GM19395 (cell line): ENCODE measurements around the gene RELL1.
A peak's percentile ranks its signal among the peaks of the same experiment; 100 is the strongest.
"Not testable (repeated sequence)": the region's sequence is repeated elsewhere in the genome, so short reads cannot be mapped to it uniquely, and the experiment has no call there.

Source experiments
- ATAC-seq: cut with Tn5 transposase; IDR thresholded peaks from one replicate; pipeline ENCODE4 v1.9.1; 2021; ENCODE audit warnings: mild to moderate bottlenecking, moderate library complexity; ENCODE audit not compliant: unreplicated experiment

RELL1 gene

DNA sequence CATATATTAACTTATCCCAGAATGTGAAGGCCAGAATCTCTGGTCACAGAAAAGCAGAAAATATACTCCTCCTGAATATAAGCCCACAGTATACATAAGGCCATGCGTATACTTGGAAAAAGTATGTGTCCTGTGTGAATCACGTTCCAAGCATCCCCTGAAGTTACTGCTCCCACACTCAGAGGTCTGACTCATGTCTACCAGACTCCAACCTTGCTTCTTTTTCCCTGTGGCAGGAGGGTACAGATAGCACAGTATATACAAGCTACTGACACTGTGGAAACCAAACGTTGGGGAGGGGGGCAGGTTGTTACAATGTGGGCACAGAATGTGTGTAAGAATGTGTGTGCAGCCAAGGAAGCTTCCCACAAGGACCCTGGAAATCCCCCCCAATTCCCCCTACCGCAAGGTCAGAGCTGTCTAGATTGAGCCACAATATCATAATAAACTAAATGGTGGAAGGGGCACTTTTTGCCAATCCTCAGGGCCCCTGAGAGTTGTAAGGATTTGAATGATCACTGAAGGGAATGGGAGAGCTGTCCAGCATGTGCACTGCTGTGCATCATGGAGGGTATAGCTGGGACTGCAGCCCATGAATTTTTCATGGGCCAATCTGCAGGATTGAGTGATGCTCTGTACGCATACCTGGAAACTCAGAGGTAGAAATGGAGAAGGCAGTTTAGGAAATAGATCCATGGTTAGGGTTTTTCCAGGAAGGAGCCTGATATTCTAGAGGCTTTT, 7.4 kb upstream of the RELL1 start:
- no peak for ATAC-seq

DNA sequence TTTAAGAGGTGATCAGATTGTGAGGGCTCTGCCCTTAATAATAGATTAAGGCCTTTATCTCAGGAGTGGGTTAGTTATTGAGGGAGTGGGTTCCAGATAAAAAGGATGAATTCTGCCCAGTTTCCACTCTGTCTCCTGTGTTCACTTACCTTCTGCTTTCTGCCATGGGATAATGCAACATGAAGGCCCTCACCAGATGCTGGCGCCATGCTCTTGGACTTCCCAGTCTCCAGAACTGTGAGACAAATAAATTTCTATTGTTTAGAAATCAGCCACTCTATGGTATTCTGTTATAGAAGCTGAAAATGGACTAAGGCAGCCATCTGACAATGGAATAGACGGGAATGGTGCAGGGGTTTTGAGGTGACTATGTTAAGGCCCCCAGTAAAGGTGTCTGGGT, 6.9 kb upstream of the RELL1 start:
- no peak for ATAC-seq

DNA sequence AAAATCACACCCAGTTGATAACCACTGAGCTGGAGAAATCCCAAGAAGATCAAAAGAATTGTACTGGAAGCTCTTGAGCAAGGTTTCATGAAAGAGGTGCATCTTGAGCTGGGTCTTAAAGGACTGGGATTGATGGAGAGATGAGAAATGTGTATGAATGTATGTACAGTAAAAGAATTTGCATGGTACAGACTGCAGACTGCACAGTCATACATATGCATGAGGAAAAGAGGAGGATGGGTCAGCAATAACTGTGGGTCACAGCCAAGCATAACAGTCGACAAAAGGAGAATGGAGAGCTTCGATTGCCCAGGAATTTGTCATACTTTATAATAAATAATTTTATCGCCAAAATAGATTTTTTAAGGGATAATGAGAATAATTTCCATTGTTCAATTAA, 4.8 kb upstream of the RELL1 start:
- no peak for ATAC-seq

DNA sequence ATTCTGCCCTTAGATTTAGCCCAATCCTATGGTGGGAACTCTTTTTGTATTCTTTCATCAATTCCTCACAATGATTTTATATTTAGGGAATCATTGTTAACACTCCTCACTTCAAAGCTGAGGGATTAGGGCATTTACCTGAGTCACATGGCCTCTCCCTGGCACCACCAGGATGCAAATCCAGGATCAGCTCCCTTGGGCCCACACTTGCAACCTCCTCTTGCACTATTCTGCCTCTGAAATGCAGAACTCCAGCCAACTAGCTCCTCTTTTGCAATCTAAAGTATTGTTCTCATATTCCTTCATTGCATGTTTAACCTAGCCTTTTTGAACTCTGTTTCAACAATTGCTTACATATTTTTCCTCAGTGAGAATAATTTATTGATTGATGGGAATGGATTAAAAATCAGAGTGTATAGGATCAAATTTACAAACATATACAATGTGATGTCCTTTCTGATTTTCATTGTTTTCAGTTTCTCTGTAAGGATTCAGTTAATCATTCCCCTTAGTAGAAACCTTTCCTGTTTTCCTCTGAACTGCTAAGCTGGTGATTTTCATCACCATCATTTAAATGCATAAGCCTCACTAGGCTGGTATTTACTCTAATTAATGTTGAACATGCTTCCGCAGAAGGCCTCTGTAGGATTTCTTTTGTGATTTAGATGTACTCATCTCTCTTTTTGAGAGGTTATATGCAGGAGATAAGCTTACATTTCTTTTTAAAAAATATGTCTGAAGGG, 3.3 kb upstream of the RELL1 start:
- no peak for ATAC-seq

DNA sequence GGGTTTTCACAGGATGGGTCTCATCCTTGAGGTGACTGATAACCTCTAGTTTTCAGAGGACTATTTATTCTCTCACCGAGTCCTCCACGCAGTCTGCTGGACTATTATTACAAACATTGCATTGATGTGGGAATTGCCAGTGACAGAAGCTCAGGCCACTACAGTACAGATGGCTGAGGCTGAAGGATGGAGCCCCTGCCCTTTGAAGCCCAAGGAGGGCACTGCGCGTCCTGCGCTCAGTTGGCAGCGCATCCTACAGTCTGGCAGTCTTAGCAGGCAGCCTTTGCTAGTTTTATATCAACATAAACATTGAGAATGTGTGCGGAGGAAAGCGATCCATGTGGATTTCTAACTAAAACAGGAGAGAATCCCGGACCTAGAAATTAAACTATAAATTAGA, 1.5 kb upstream of the RELL1 start:
- ATAC-seq: no peak

DNA sequence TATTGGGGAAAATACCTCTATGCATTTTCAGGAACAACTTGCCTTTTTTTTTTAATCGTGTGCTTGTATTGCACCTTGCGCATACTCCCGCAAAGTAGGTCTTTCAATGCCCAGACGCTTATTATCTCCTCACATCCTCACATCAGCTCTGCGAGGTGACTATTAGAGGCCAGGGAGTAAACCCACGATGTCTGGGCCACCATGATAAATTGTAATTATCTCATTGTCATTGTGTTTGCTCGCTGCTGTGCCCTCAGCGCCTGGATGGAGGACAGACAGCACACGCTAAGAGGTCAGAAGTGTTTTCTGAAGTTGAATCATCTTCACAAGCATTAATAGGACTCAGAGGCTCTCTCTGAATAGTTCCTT, 1.0 kb upstream of the RELL1 start:
- no peak for ATAC-seq

DNA sequence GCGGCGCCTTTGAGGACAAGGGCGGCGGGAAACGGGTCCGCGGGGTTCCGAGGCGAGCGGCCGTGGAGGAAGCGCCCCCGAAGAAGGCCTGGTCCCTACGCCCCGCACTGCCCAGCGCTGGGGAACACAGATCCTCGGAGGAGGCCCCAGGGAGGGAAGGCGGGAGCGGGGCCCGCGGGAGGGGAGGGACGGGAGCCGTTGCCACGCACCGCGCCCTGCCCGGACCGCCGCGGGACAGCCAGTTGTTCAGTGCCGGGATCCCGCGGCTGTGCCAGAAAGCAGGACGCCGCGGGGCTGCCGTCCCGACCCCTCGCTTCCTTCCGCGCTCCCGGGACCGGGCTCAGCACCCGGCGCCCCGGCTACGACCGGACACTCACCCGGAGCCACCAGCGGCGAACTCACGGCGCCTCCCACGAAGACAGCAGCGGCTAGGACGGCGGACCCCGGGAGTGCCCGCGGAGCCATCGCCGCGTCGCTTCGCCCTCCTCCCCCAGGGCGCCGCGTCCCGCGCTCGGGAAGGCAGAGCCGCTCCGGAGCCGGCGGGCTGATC, 278 bp downstream of the RELL1 start:
- peak; percentile 19 for ATAC-seq

DNA sequence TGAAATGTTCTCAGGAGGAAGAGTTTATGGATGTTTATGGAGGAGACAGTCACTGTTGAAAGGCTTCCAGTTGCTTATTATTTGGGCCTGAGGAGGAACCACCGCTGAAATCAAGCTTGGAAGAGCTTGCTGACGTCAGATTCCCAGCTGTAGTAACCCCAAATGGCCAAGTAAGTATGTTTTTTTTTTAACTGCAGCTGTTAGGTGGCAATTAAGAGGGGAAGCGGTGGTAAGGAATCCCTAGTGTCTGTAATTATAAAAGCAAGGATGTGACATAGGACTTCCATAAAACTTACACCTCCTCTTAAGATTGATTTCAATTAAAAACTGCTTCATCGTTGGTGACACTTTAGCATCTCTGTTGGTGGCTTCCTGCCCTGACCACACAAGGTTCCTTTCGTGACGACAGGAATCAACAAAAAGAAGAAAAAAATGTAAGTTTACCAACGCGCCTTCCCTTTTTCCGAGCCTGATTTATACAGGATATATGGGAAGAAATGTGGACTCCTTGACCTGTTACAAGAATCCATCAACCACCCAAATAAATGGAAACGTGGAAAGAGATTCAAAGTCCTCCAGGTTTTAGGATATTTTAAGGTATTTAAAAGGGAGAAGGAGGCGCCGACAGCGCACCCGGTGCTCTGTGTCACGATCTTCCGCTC, 884 bp downstream of the RELL1 start:
- no peak for ATAC-seq

DNA sequence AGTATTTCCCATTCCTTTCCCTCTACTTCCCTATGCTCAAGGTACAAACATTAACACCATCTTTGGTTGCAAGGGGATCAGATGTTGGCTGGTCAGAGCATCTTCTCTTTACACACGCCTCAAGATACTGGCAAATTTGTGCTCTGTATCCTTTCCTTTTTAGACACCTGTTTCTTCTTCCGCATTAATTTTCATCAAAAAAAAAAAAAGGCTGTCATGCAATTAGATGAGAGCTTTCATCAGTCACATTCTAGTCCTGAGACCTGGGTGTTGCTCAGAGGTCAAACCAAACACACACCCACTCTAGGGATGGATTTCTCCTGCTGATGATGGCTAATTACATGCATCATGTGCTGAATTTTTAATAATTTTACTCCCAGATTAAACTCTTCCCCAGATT, 2.0 kb downstream of the RELL1 start:
- ATAC-seq: no peak

DNA sequence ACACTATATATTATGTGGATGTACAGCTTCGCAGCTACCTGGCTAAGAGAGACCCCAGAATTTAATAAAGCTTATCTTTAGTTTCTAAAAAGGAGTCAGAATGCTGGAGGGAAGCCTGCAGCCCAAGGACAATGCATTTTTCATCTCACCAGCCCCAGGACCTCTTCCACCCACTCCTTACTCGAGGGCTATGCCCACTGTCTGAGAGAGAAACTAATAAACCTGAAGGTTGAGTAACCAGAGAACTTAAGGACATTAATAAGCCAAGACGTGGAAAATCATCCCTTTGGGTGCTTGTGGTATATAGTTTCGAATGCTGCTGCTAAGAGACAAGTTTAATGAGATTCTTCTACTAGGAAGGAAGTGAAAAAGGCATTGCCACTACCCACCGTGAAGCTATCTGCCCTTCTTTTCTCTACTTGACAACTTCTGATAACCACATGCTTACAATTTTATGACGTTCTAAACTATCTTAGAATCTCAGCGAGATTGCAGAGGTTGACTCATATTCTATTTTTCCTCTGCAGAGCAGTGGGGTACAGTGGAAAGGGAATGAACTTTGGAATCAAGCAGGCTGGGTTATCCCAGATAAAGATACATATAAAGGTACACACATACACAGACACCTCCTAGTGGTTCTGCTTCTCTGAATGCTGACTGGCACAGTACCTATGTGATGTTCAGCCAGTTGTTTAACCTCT, 3.3 kb downstream of the RELL1 start:
- ATAC-seq: peak; percentile 28

DNA sequence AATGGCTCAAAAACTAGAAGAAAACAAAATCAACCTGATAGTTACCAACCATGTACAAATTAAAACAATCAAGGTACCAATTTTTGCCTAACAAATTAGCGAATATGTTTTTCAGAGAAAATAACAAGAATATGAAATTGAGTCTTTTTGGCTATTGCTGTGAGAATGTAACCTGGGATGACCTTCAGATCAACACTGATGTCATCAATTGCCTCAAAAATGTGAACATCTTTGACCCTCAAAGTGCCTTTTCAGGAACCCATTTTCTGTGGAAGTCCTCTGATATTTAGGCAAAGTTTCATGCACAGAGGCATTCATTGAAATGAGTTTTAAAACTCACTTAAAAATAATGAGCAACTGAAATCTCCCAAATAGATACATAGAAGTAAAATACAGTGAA, 6.1 kb downstream of the RELL1 start:
- ATAC-seq: no peak

DNA sequence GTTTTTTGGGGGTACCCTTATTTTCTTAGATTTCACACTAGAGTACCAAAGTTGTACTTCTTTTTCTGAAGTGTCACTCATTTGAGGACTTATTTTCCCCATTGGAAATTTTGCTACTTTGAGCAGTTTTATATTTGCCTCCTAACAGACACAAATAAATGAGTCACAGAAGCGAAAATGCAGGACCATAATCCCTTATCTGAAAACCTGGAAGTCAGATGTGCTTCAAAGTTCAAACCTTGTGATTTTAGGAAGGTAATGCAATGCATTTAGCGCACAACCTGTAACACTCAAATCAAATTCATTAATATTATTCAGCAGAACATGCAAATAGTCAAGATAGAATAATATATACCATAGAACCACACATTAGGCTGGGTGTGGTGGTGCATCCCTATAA, 6.9 kb downstream of the RELL1 start:
- ATAC-seq: no peak

DNA sequence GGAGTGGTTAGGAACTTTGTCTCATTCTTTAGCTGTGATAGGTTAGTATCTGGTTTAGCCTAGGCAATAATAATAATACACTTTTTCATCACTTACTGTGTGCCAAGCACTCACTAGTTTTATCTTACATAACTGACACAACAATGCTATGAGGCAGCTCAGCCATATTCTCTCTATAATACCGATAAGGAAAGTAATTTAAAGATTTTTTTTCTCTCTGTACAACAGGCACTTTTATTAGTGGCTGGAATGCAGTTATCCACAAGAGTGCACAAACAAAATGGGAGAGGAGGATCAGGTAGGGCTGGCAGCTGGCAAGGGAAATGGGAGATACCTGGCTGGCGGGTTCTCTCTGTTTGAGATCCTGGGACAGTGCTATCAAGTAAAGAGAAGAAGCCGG, 7.6 kb downstream of the RELL1 start:
- no peak for ATAC-seq

DNA sequence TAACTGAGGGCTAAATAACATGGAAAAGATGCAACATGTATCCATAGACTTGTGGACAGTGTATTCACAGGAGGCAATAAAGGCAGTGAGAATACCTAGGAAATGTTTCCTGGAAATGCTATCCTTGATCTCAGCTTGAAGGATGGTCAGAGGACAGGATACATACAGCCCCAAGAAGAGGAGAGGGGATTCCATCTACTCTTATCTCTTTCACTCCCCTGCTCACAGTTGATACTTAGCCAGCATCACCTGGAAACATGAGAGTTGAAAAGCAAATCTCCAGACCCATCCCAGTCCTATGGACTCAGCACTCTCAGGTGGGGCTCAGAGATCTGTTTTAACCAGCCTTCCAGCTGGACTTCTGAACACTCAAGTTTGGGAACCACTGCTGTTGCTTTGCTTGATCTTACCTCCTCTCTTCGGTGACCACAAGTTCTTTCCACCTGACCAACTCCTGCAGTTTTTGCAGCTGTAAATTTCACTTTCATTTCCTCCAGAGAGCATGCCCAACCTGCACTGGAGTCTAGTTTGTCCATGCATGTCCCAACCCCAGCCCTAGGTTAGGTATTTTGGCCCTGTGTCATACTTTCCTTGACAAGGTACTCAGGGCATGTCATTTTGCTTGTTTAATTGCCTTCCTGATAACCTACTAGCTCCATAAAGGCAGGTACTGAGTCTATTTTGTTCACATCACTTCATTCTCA, 10.4 kb downstream of the RELL1 start:
- peak; percentile 96 for ATAC-seq

DNA sequence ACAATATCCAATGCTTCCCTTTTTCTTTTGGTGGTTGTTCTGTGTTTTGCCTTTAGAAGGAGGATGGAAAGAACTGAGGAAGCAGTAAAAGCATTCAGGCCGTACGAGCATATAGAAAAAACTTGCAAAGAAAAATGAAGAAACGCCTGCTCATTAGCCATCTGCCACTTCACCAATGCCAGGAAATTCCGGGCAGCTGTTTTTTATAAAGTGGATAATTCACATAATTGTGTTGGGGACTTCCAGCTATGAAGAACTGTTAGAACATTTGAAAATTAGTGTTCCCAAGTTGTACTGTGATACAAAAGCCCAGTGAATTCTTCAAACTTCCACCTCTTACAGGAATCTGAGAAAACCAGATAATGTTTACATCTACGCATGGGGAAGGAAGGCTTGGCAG, 11.7 kb downstream of the RELL1 start:
- no peak for ATAC-seq

DNA sequence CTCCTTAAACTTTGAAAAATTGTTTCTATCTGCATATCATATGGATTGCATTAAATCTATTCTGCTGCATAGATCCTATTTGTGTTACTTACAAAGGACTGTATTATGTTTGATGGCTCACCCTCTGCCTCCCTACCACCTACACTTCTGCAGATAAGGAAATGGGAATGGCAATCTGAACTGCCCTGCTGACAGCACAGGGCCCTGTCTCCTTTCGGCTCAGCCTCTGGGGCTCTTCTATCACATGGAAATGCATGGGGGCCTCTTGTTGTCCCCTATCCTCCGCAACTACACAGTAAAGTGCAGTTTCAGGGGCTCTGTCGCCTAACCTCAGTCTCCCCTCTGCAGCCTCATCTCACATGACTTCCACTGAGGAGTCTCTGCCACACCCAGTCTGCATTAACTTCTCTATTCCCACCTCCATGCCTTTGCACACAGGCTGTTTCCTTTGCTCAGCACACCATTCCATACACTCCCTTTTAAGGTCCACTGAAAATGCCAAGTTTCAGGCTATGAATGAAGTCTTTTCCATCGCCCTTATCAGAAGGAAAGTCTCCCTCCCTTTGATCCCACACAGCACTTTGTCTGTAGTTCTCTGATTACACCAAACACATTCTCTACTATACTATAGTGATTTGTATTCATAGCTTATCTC, 12.5 kb downstream of the RELL1 start:
- ATAC-seq: no peak

DNA sequence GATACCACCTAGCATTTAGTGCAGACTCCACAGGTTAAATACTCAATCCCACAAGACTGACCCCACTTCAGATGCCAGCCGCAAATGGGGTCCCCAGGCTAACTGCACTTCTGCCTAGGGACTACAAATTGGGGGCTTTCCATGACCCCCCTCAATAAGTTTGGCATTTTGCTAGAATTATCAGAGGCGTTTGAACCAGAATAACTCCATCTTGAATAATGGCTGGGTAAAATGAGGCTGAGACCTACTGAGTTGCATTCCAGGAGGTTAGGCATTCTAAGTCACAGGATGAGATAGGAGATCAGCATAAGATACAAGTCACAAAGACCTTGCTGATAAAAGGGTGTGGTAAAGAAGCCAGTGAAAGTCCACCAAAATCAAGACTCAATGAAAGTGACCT, 15.1 kb downstream of the RELL1 start:
- no peak for ATAC-seq

DNA sequence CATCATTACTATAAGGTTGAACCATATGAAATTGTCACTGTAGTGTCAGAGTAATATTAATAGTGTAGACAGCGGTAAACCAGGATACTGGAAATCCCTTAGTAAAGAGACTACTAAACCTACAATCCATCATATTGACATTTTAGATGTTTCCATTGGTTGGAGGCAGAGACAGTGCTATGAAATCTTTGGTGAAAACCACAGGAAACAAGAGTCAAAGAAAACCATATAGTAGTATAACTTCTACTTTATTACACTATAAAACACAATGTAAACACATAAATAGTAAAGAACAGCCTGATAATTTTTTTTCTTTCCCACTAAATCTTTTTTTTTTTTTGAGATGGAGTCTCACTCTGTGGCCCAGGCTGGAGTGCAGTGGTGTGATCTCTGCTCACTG, 15.9 kb downstream of the RELL1 start:
- ATAC-seq: no peak

DNA sequence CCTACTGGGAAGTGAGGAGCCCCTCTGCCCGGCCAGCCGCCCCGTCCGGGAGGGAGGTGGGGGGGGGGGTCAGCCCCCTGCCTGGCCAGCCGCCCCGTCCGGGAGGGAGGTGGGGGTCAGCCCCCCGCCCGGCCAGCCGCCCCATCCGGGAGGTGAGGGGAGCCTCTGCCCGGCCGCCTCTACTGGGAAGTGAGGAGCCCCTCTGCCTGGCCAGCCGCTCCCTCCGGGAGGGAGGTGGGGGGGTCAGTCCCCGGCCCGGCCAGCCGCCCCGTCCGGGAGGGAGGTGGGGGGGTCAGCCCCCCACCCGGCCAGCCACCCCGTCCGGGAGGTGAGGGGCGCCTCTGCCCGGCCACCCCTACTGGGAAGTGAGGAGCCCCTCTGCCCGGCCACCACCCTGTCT, 17.1 kb downstream of the RELL1 start:
- not testable (repeated sequence) for ATAC-seq
